Measurements from ENCODE around the gene KRT222.

KRT222 gene

DNA sequence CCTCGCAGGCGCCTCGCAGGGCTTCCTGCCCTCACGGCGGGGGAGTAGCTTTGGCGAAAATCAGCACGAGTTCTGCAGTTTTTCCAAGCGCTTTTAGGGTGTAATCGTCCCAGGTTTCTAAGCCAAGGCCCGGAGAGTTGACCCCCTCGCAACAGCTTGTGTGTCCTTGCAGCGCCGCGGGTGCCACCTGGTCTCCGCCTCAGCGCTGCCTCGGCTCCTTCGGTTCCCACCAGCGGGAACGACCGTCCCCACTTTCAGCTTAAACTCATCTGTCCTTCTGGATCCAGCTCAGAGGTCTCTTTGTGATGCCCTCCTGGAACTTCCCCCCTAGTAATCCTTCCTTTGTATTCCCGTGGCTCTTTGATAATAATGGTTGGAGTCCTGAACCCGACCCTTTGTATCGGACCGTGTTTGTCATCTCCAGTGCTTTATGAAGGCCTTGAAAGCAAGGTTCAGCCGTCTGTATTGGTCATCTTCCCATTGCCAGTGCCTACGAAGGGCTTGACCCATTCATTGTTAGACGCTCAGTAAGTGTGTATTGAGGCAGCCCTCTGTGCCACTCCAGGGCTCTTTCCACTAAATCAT lies 16.5 kb downstream of the KRT222 start:
- DNase-seq, result peak; percentile 76

- peak; percentile 84 for DNase-seq
Observed at GRCh38 chr17:40647624-40648383, 17.2 kb downstream of the KRT222 start, which contains the start of gene SMARCE1. Gene SMARCE1 (minus strand): TSS chr17:40647818. CDS start chr17:40645802, 2,016 bp downstream.

- peak; percentile 65 for DNase-seq
Observed at GRCh38 chr17:40646791-40647623, 18.0 kb downstream of the KRT222 start.

GRCh38 chr17:40645943-40646342 lies 19.0 kb downstream of the KRT222 start:
- no peak for DNase-seq

GRCh38 chr17:40645291-40645690 lies 19.7 kb downstream of the KRT222 start:
- no peak for DNase-seq

GRCh38 chr17:40637931-40638330 lies 27.0 kb downstream of the KRT222 start:
- no peak for DNase-seq

DNA sequence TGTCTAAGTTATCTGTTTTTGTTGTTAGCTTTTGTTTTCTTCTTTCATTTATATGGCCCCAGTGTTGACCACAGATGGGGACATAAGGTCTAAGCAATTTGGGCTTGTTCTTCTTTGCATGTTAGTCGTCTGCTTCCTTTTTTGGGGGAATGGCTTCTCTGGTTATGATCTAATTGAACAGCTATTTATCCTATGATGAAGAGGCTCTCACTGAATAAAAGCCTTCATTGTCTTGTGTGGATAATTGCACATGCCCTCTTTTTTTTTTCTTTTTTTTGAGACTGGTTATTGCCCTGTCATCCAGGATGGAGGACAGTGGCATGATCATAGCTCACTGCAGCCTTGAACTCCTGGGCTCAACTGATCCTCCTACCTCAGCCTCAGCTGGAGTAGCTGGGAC lies 31.1 kb downstream of the KRT222 start:
- no peak for DNase-seq

DNA sequence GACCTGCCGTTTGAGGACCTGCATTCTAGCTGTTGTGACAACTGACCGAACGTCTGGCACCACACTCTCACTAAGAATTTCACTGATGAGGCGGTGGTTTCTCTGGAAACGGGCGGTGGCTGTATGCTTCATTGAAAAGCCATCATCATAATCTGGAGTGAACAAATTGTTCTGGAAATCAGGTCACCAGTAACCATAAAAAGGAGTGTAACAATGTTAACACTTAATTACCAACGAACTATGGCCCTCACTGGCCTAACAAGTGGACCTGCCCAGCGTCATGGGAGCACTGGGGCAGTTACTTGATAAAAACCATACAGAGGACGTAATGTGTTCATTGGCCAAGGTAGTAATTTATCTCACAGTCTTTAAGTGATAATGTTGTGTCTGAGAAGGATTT lies 32.8 kb downstream of the KRT222 start:
- DNase-seq, result no peak

DNA sequence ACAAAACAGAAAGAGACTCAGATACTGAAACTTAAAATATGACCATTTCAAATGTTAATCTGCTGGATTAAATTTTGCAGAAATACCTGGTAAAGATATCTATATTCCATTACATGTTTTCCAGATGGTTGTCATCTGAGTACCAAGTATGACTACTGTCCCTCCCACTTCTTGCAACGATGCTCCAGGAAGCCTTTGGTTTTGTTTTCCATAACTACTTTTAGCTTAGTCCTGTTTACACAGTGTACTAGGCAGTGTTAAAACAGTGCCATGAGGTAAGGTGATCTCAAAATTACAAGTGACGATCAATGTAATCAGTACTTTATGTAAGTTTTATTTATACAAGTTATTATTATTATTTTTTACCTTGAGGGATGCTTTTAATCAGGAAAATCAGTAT lies 35.1 kb downstream of the KRT222 start:
- no peak for DNase-seq

DNA sequence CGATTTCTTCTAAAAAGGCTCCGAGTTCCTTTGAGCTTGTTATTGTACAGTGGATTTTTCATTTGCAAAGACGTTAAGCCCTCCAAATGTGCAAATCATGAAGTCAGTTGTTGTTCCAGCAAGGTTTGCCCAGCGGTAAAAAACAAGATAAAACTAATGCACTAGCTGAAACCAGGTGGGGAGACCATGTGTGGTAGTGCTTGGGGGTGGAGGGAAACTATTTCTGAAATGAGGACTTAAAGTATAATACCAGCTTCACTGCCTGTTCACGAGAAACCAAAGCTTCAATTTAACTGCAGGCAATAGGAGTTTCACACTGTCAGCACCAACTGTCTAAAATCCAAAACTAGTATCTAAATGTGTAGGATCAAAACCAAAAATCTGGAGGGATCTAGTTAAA lies 39.7 kb downstream of the KRT222 start:
- no peak for DNase-seq

- DNase-seq, result no peak
Observed at GRCh38 chr17:40623419-40624210, 41.4 kb downstream of the KRT222 start.

GRCh38 chr17:40622509-40622928 lies 42.5 kb downstream of the KRT222 start:
- no peak for DNase-seq

DNA sequence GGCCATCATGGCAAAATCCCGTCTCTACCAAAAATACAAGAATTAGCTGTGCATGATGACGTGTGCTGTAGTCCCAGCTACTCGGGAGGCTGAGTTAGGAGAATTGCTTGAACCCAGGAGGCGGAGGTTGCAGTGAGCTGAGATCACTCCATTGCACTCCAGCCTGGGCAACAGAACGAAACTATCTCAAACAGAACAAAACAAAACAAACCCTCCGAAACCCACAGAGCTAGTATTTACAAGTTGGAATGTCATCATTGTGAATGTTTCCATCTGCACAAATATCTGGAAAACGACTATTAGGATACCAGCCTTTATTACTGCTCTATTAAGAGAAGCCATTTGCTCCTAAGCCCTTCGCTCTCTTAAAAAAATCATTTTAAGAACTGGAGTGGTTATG lies 43.4 kb downstream of the KRT222 start:
- DNase-seq, result no peak

GRCh38 chr17:40621019-40621418 lies 44.0 kb downstream of the KRT222 start:
- no peak for DNase-seq

GRCh38 chr17:40618754-40619625 lies 46.0 kb downstream of the KRT222 start:
- DNase-seq, result no peak

GRCh38 chr17:40617678-40618240 lies 47.2 kb downstream of the KRT222 start:
- DNase-seq, result peak; percentile 29

GRCh38 chr17:40616592-40616991 lies 48.4 kb downstream of the KRT222 start:
- no peak for DNase-seq

- DNase-seq, result no peak
Observed at GRCh38 chr17:40615841-40616476, 49.0 kb downstream of the KRT222 start.

GRCh38 chr17:40615068-40615840 lies 49.7 kb downstream of the KRT222 start:
- peak; percentile 58 for DNase-seq

DNA sequence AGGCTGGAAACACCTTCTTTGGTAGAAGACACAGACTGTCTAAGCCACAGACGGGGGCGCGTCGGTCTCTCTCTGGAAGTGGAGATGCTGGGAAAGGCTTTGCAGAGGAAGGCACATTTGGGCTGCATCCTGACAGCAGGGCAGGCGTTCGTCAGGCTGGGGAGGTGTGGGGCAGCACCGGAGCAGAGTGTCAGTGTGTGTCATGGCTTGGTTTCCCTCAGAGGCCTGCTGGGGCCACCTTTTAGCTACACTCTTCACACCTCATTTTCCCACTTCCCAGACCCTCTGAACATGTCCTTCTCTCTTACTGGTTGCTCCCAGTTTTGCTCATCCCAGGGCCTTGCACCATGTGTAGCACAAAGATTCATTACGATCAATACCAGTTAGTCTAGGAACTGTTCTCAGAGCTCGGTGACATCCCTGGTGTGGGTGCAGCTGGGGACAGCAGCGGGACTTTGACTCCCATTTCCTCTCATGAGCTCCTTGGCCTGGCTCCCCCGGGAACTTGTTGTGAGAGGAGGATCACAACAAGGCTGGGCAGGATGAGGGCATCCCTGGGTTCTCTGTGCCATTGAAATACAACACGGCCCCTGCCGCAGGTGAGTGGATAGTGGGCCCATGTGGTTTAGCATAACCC lies 50.4 kb downstream of the KRT222 start:
- no peak for DNase-seq

Data from NCI-H82 (cell line).